GM12865 (cell line): ENCODE data around the gene DNAH17.

ENCODE experiments used
- DNase-seq: peaks from one replicate; pipeline ENCODE4 v3.0.0; 2010; ENCODE audit warnings: low read depth
- H3K4me3 ChIP-seq: 2 replicates; pipeline ENCODE4 v1.5.1; 2011; ENCODE audit warnings: mild to moderate bottlenecking, low read depth, low read length, control low read depth
- CTCF ChIP-seq: IDR thresholded peaks from 2 replicates; pipeline ENCODE4 v1.5.1; 2011; ENCODE audit warnings: low read length, control low read depth, low read depth, inconsistent platforms; ENCODE audit not compliant: insufficient read depth; ENCODE audit errors: missing control alignments

The DNAH17 gene

GRCh38 chr17:78496311-78496710 is 80.9 kb downstream of the DNAH17 start:
- H3K4me3 ChIP-seq = no peak overlapping the region
- no peak for DNase-seq

GRCh38 chr17:78495634-78496033 is 81.6 kb downstream of the DNAH17 start:
- no peak overlapping the region for H3K4me3 ChIP-seq
- no peak for TF ChIP-seq CTCF
- DNase-seq = no peak

More at GRCh38 chr17:78496311-78496710, 80.9 kb downstream of the DNAH17 start:
- no peak for TF ChIP-seq CTCF

- no peak for TF ChIP-seq CTCF
- no peak for DNase-seq
- H3K4me3 ChIP-seq = no peak overlapping the region
Observed at GRCh38 chr17:78494696-78495330, 82.4 kb downstream of the DNAH17 start.

- no peak for TF ChIP-seq CTCF
- DNase-seq = no peak
- no peak overlapping the region for H3K4me3 ChIP-seq
Observed at GRCh38 chr17:78493853-78494695, 83.1 kb downstream of the DNAH17 start.

GRCh38 chr17:78493450-78493849 is 83.7 kb downstream of the DNAH17 start:
- no peak for DNase-seq
- TF ChIP-seq CTCF = no peak
- H3K4me3 ChIP-seq = no peak overlapping the region

GRCh38 chr17:78492116-78492799 is 84.9 kb downstream of the DNAH17 start:
- no peak for TF ChIP-seq CTCF
- H3K4me3 ChIP-seq = no peak overlapping the region
- no peak for DNase-seq
